HepG2 (cell line): ENCODE measurements around the gene RTN3. TPM values are rescaled to one million over a fixed set of nuclear protein-coding genes. Genes with fewer than 3 reads are reported as not detected.
A peak's percentile ranks its signal among the peaks of the same experiment; 100 is the strongest.

ENCODE experiments used
- AGO2 ChIP-seq: fragments of 200-400 bp; formaldehyde crosslinking; optimal IDR thresholded peaks from 2 replicates; pipeline ENCODE3; 2017; ENCODE audit warnings: mild to moderate bottlenecking, low read depth, low read length, moderate library complexity
- ASH2L ChIP-seq: fragments of 300-600, 200-600 bp; sonication (generic); IDR thresholded peaks from 2 replicates; pipeline ENCODE4 v1.7.0; 2017; ENCODE audit warnings: low read depth, mild to moderate bottlenecking, moderate library complexity, mixed read lengths, low read length; ENCODE audit not compliant: insufficient read length
- ATF1 ChIP-seq: IDR thresholded peaks from 2 replicates; pipeline ENCODE4 v1.6.1; 2016; ENCODE audit warnings: mild to moderate bottlenecking, control low read depth
- ETV6 ChIP-seq: sonication (generic); formaldehyde crosslinking; conservative IDR thresholded peaks from 2 replicates; pipeline ENCODE4 v1.4.0; 2020; ENCODE audit warnings: missing genetic modification reagents
- HOXD1 ChIP-seq: sonication (generic); formaldehyde crosslinking; IDR thresholded peaks from 2 replicates; pipeline ENCODE4 v1.5.0; 2020; ENCODE audit warnings: missing genetic modification reagents
- MTF1 ChIP-seq: sonication (generic); formaldehyde crosslinking; IDR thresholded peaks from 2 replicates; pipeline ENCODE4 v1.5.0; 2020; ENCODE audit warnings: missing genetic modification reagents
- MTF2 ChIP-seq: sonication (generic); formaldehyde crosslinking; IDR thresholded peaks from 2 replicates; pipeline ENCODE4 v1.5.0; 2020; ENCODE audit warnings: missing genetic modification reagents, borderline replicate concordance
- MYNN ChIP-seq: sonication (generic); formaldehyde crosslinking; IDR thresholded peaks from 2 replicates; pipeline ENCODE4 v1.4.0; 2020; ENCODE audit warnings: mild to moderate bottlenecking, low read depth, missing genetic modification reagents
- RAD51 ChIP-seq: fragments of 450-650 bp; IDR thresholded peaks from 2 replicates; pipeline ENCODE4 v1.6.1; 2016; ENCODE audit warnings: borderline replicate concordance
- SOX6 ChIP-seq, 2 experiments: fragments of 450-650 bp in 1 of 2; sonication (generic) in 1 of 2; formaldehyde crosslinking in 1 of 2; IDR thresholded peaks; 2 replicates each; pipeline versions ENCODE4 v1.4.0 to v1.6.1; 2017 to 2020; ENCODE audit warnings: antibody characterized with exemption in 1 of 2, mild to moderate bottlenecking in 1 of 2, missing genetic modification reagents in 1 of 2
- ZNF232 ChIP-seq: sonication (generic); formaldehyde crosslinking; IDR thresholded peaks from 2 replicates; pipeline ENCODE4 v1.4.0; 2020; ENCODE audit warnings: missing genetic modification reagents, borderline replicate concordance
- ZNF263 ChIP-seq: sonication (generic); formaldehyde crosslinking; IDR thresholded peaks from 2 replicates; pipeline ENCODE4 v1.4.0; 2020; ENCODE audit warnings: missing genetic modification reagents
- ZNF430 ChIP-seq: sonication (generic); formaldehyde crosslinking; IDR thresholded peaks from 2 replicates; pipeline ENCODE4 v1.9.0; 2021; ENCODE audit warnings: mild to moderate bottlenecking, missing genetic modification reagents
- ZNF598 ChIP-seq: sonication (generic); formaldehyde crosslinking; IDR thresholded peaks from 2 replicates; pipeline ENCODE4 v1.5.1; 2020; ENCODE audit warnings: mild to moderate bottlenecking, missing genetic modification reagents, borderline replicate concordance
- polyA plus RNA-seq, 8 experiments: library from polyadenylated mRNA; depleted of rRNA in 3 of 8; stranded (reverse) in 7 of 8; unstranded in 1 of 8; fragments of >200 nt; fragmentation: Illumina TruSeq in 4 of 8; extraction: Trizol in 4 of 8; gene quantifications; 2 replicates each; pipeline versions ENCODE4 v1.2.1 to v1.2.3, GENCODE V29; 2011 to 2016; ENCODE audit warnings: low read depth in 4 of 8, missing spikeins in 1 of 8, mixed read lengths in 1 of 8; ENCODE audit not compliant: insufficient read depth in 1 of 8
- total RNA-seq, 5 experiments: library from RNA; depleted of rRNA; stranded (reverse); fragments of >200 nt; fragmentation: Illumina TruSeq; extraction: Trizol; gene quantifications; 2 replicates each; pipeline ENCODE4 v1.2.3, GENCODE V29; 2016; ENCODE audit warnings: low read depth in 1 of 5
- TF ChIP-seq, protein P1 (sequence below): sonication (generic); formaldehyde crosslinking; IDR thresholded peaks from 2 replicates; pipeline ENCODE4 v1.4.0; 2020; ENCODE audit warnings: missing genetic modification reagents, borderline replicate concordance
- TF ChIP-seq, protein P2 (sequence below), 2 experiments: fragments of 450-650 bp in 1 of 2; sonication (generic) in 1 of 2; formaldehyde crosslinking; IDR thresholded peaks; 2 replicates each; pipeline versions ENCODE4 v1.5.0 to v1.8.0; 2020 to 2022; ENCODE audit warnings: mild to moderate bottlenecking in 1 of 2, missing genetic modification reagents in 1 of 2
- TF ChIP-seq, protein P3 (sequence below): sonication (generic); formaldehyde crosslinking; IDR thresholded peaks from 2 replicates; pipeline ENCODE4 v1.4.0; 2020; ENCODE audit warnings: low read depth, missing genetic modification reagents
- TF ChIP-seq, protein P4 (sequence below): sonication (generic); formaldehyde crosslinking; IDR thresholded peaks from 2 replicates; pipeline ENCODE4 v1.8.0; 2022; ENCODE audit warnings: missing genetic modification reagents, mild to moderate bottlenecking, inconsistent platforms, borderline replicate concordance

RTN3 gene
- total and polyA plus RNA-seq, 2 of the 13 experiments (the other 11 are each of a cell fraction or from before 2014, with no cell fraction given), result 32.2 to 41.1 TPM

DNA sequence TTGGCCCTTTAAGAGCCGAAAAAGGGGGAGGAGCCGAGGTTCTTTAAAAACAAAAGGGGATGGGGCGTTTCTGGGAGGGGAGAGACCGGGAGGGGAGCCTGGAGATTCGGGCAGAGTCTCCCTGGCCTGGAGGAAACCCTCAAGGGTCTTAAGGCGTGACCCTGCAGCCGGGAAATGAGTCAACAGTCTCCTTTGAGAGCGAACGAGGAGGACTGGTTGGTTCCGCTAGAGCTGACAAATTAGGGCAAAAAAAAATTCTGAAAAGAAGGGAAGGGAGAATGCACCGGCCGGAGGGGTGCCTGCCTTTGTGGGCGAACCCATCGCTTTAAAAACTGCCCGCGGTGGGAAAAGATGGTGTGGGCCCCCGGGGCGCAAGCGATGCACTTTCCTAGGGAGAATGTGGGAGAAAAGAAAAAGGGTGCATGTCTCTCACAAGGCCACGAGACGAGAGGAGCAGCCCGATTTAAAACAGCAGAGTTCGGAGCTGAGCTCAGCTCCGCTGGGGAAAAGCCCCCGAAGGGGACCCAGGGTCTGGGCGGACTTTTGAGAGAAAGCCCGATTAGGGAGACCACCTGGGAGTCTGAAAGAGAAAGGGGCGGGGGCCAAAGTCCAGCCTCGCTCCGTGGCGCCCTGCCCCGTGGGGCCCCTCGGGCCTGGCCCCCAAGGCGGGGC, 86.4 kb downstream of the RTN3 start (continued):
- TF ChIP-seq, protein P1, sequence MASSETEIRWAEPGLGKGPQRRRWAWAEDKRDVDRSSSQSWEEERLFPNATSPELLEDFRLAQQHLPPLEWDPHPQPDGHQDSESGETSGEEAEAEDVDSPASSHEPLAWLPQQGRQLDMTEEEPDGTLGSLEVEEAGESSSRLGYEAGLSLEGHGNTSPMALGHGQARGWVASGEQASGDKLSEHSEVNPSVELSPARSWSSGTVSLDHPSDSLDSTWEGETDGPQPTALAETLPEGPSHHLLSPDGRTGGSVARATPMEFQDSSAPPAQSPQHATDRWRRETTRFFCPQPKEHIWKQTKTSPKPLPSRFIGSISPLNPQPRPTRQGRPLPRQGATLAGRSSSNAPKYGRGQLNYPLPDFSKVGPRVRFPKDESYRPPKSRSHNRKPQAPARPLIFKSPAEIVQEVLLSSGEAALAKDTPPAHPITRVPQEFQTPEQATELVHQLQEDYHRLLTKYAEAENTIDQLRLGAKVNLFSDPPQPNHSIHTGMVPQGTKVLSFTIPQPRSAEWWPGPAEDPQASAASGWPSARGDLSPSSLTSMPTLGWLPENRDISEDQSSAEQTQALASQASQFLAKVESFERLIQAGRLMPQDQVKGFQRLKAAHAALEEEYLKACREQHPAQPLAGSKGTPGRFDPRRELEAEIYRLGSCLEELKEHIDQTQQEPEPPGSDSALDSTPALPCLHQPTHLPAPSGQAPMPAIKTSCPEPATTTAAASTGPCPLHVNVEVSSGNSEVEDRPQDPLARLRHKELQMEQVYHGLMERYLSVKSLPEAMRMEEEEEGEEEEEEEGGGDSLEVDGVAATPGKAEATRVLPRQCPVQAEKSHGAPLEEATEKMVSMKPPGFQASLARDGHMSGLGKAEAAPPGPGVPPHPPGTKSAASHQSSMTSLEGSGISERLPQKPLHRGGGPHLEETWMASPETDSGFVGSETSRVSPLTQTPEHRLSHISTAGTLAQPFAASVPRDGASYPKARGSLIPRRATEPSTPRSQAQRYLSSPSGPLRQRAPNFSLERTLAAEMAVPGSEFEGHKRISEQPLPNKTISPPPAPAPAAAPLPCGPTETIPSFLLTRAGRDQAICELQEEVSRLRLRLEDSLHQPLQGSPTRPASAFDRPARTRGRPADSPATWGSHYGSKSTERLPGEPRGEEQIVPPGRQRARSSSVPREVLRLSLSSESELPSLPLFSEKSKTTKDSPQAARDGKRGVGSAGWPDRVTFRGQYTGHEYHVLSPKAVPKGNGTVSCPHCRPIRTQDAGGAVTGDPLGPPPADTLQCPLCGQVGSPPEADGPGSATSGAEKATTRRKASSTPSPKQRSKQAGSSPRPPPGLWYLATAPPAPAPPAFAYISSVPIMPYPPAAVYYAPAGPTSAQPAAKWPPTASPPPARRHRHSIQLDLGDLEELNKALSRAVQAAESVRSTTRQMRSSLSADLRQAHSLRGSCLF (CRISPR knock-in tag), result no peak
- TF ChIP-seq ASH2L, result peak; percentile 49
- TF ChIP-seq ZNF598 (CRISPR knock-in tag), result 0 out of 2 replicates have a peak, but pooled peaks have one; percentile 19
- peak; percentile 29 for TF ChIP-seq AGO2
- TF ChIP-seq MTF1, result no peak
- TF ChIP-seq ETV6 (CRISPR knock-in tag), result no peak
- TF ChIP-seq HOXD1, result 0 out of 2 replicates have a peak, but pooled peaks have one; percentile 20
- TF ChIP-seq, protein P2, sequence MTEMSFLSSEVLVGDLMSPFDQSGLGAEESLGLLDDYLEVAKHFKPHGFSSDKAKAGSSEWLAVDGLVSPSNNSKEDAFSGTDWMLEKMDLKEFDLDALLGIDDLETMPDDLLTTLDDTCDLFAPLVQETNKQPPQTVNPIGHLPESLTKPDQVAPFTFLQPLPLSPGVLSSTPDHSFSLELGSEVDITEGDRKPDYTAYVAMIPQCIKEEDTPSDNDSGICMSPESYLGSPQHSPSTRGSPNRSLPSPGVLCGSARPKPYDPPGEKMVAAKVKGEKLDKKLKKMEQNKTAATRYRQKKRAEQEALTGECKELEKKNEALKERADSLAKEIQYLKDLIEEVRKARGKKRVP (CRISPR knock-in tag; IDR thresholded peaks at IDR 0.05), result no peak
- no peak for TF ChIP-seq MYNN (CRISPR knock-in tag)
- no peak for TF ChIP-seq SOX6 (IDR thresholded peaks at IDR 0.05)
- TF ChIP-seq SOX6 (CRISPR knock-in tag; IDR thresholded peaks at IDR 0.05), result 0 out of 2 replicates have a peak, but pooled peaks have one; percentile 36
- TF ChIP-seq, protein P3, sequence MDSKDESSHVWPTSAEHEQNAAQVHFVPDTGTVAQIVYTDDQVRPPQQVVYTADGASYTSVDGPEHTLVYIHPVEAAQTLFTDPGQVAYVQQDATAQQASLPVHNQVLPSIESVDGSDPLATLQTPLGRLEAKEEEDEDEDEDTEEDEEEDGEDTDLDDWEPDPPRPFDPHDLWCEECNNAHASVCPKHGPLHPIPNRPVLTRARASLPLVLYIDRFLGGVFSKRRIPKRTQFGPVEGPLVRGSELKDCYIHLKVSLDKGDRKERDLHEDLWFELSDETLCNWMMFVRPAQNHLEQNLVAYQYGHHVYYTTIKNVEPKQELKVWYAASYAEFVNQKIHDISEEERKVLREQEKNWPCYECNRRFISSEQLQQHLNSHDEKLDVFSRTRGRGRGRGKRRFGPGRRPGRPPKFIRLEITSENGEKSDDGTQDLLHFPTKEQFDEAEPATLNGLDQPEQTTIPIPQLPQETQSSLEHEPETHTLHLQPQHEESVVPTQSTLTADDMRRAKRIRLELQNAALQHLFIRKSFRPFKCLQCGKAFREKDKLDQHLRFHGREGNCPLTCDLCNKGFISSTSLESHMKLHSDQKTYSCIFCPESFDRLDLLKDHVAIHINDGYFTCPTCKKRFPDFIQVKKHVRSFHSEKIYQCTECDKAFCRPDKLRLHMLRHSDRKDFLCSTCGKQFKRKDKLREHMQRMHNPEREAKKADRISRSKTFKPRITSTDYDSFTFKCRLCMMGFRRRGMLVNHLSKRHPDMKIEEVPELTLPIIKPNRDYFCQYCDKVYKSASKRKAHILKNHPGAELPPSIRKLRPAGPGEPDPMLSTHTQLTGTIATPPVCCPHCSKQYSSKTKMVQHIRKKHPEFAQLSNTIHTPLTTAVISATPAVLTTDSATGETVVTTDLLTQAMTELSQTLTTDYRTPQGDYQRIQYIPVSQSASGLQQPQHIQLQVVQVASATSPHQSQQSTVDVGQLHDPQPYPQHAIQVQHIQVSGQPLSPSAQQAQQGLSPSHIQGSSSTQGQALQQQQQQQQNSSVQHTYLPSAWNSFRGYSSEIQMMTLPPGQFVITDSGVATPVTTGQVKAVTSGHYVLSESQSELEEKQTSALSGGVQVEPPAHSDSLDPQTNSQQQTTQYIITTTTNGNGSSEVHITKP (CRISPR knock-in tag), result peak; percentile 72
- no peak for TF ChIP-seq MTF2 (CRISPR knock-in tag)
- TF ChIP-seq ZNF232 (CRISPR knock-in tag), result 0 out of 2 replicates have a peak, but pooled peaks have one; percentile 57
- TF ChIP-seq ZNF430 (CRISPR knock-in tag), result no peak
- no peak for TF ChIP-seq ATF1 (CRISPR knock-in tag)
- TF ChIP-seq RAD51, result no peak
- TF ChIP-seq ZNF263 (CRISPR knock-in tag), result no peak
- TF ChIP-seq, protein P4, sequence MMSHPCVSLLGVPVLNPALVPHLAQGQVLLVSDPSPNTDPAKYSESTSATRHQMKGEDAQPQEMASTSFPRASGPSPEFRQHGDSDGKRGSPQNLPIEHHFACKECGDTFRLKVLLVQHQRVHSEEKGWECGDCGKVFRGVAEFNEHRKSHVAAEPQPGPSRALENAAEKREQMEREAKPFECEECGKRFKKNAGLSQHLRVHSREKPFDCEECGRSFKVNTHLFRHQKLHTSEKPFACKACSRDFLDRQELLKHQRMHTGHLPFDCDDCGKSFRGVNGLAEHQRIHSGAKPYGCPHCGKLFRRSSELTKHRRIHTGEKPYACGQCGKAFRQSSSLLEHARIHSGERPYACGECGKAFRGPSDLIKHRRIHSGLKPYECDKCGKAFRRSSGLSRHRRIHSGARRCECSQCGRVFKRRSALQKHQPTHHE (CRISPR knock-in tag), result no peak
